Esophagus muscularis mucosa (tissue), 4 donors: ENCODE data around the gene TGDS.

Experiments
- EP300 ChIP-seq: sonication (generic); formaldehyde crosslinking; IDR thresholded peaks from one replicate; pipeline ENCODE4 v1.6.1; 2017; ENCODE audit warnings: antibody characterized with exemption
- POLR2A ChIP-seq: fragments of 450-650 bp; IDR thresholded peaks from one replicate; pipeline ENCODE4 v1.6.1; 2017; ENCODE audit warnings: antibody characterized with exemption, moderate library complexity, mild to moderate bottlenecking, low read depth
- POLR2AphosphoS5 ChIP-seq, 2 donors: sonication (generic); formaldehyde crosslinking; IDR thresholded peaks; one replicate each; pipeline ENCODE4 v1.6.1; 2017; ENCODE audit warnings: antibody characterized with exemption in 2 of 2
- TF ChIP-seq, protein P1 (sequence below), 3 experiments: fragments of 200-600 bp in 2 of 3; fragments of 450-650 bp in 1 of 3; sonication (generic) in 2 of 3; IDR thresholded peaks; one replicate each; pipeline ENCODE4 v1.5.1; 2017 to 2019; ENCODE audit warnings: antibody characterized with exemption in 3 of 3, mild to moderate bottlenecking in 2 of 3, moderate library complexity in 1 of 3

DNA sequence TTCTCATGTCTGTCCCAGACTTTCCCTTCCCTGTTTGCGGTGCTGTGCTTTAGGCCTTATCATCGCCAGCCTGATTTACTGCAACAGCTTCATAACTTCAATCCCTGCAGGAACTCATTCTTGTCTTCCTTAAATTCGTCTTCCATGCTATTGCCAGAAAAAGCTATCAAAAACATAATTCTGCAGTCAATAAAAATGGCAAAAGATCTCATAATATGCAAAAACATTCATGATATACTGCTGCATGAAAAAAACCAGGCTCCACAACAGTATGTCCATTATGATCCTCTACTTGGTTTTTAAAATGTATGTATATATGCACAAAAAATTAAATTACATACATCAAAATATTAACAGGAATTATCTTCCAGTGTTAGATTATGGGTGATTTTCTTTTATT, 28.4 kb downstream of the TGDS start:
- no peak for TF ChIP-seq POLR2A
- TF ChIP-seq, protein P1, sequence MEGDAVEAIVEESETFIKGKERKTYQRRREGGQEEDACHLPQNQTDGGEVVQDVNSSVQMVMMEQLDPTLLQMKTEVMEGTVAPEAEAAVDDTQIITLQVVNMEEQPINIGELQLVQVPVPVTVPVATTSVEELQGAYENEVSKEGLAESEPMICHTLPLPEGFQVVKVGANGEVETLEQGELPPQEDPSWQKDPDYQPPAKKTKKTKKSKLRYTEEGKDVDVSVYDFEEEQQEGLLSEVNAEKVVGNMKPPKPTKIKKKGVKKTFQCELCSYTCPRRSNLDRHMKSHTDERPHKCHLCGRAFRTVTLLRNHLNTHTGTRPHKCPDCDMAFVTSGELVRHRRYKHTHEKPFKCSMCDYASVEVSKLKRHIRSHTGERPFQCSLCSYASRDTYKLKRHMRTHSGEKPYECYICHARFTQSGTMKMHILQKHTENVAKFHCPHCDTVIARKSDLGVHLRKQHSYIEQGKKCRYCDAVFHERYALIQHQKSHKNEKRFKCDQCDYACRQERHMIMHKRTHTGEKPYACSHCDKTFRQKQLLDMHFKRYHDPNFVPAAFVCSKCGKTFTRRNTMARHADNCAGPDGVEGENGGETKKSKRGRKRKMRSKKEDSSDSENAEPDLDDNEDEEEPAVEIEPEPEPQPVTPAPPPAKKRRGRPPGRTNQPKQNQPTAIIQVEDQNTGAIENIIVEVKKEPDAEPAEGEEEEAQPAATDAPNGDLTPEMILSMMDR (IDR thresholded peaks at IDR 0.05), result no peak
- TF ChIP-seq EP300, result no peak
- no peak for TF ChIP-seq POLR2AphosphoS5 (IDR thresholded peaks at IDR 0.05)
